ENCODE results near the gene FXYD7. TPM values are rescaled to one million over a fixed set of nuclear protein-coding genes. Genes with fewer than 3 reads are reported as not detected.

FXYD7 gene
- total RNA-seq, 1 experiment from 2014 or later: not detected

DNA sequence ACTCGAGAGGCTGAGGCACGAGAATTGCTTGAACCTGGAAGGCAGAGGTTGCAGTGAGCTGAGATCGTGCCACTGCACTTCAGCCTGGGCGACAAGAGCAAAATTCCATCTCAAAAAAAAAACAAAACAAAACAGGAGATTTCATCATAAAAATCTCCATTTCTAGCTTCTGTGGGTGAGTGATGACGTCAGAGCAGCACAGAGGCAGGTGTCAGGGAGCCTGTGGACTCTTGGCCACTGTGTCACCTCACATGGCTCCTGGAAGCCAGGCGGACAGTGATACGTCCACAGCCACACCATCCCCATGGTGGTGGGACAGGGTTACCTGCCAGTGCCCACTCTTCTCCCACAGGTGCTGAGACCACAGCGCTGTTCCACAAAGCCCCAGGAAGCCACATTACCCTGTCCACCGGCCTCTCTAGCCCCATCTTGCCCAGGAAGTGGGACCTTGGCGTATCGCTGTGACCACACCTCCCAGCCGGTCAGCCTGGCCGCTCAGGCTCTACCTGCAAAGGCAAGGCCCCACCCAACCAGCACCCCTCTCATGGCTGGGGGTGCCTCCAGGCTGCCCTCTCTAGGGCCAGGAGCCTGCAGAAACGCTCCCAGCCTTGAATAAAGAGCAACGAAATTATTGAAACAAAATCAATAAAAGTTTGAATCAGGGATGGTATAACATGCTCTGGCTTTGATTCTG is 29.9 kb upstream of the FXYD7 start:
- CTCF ChIA-PET: interaction anchor here (0.6 to 3.2 kb wide), 5 partner anchors 12 to 45 kb away, joined by 3 to 19 read pairs (median 4); no protein-coding TSS in a partner anchor
- intact Hi-C loops (cut with micrococcal nuclease): no loop called here
- H3K36me3 Mint-ChIP-seq (ENCODE audit: insufficient read depth, unreplicated experiment): no peaks in the 10 kb centered on the region

DNA sequence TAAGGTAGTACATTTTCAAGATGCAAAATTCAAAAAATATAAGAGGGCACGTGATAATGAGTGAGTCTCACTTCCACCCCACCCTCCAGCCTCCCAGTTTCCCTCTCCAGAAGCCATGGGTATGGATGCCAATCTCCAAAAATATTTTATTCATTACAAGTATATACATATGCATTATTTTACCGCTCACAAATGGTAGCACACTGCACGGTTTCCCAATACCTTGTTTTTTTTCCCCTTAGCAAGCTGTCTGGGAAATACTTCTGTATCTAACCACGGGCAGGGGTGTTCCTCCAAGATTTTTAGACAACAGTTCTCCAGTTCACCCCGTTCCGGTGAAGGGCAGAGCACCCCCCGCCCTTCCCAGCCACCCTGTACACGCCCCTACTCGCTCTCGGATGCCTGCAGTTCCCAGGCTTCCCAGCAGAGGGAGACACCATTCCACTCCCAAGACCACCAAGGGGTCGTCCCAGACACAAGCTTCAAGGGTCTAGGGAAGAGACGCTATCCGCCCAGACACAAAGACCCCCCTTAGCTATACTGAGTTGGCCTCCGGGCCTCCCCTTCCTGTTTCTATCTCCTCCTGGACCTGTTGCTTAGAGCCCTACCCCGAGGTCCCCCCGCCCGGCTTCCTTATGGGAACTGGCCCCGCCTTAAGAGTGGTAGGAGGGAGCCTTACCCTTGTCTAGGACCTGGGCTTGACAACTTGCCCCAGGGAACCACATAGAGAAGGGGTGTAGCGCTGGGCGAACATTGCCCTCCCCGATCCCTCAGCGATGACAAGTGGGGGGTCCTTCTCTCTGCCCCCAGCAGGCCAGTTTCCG is 28.5 kb upstream of the FXYD7 start:
- TF ChIP-seq, protein P1, sequence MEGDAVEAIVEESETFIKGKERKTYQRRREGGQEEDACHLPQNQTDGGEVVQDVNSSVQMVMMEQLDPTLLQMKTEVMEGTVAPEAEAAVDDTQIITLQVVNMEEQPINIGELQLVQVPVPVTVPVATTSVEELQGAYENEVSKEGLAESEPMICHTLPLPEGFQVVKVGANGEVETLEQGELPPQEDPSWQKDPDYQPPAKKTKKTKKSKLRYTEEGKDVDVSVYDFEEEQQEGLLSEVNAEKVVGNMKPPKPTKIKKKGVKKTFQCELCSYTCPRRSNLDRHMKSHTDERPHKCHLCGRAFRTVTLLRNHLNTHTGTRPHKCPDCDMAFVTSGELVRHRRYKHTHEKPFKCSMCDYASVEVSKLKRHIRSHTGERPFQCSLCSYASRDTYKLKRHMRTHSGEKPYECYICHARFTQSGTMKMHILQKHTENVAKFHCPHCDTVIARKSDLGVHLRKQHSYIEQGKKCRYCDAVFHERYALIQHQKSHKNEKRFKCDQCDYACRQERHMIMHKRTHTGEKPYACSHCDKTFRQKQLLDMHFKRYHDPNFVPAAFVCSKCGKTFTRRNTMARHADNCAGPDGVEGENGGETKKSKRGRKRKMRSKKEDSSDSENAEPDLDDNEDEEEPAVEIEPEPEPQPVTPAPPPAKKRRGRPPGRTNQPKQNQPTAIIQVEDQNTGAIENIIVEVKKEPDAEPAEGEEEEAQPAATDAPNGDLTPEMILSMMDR (IDR thresholded peaks at IDR 0.05; ENCODE audit: unreplicated experiment): peak; percentile 98
- no peaks in the 10 kb centered on the region for H3K9me3 Mint-ChIP-seq (ENCODE audit: unreplicated experiment)
- peak overlapping the region; percentile 53 for H3K4me3 Mint-ChIP-seq (ENCODE audit: unreplicated experiment)
- peak overlapping the region; percentile 73 for H3K27ac Mint-ChIP-seq (ENCODE audit: low read depth, unreplicated experiment)
- ChIA-PET CTCF (interaction anchor here (0.5 to 6.5 kb wide), 27 partner anchors 10 to 1741 kb away, joined by 3 to 91 read pairs (median 4); partner anchors contain the start of genes CEBPG, FXYD7 and LGI4), POLR2A (interaction anchor here (0.7 to 4.1 kb wide), 6 partner anchors 11 to 47 kb away, joined by 3 to 70 read pairs (median 6); partner anchors contain the start of gene LGI4)
- no peaks in the 10 kb centered on the region for H3K36me3 Mint-ChIP-seq (ENCODE audit: insufficient read depth, unreplicated experiment)
- intact Hi-C loops (cut with micrococcal nuclease): loop anchor here (1.0 kb wide), 1 partner anchor 21 kb away; the partner anchor contains the start of gene LGI4
- peak; percentile 68 for DNase-seq (ENCODE audit: unreplicated experiment)
- H3K4me1 Mint-ChIP-seq (ENCODE audit: insufficient read depth, unreplicated experiment): peaks cover 50% of the 10 kb centered on the region
- H3K27me3 Mint-ChIP-seq (ENCODE audit: insufficient read depth, unreplicated experiment): no peaks in the 10 kb centered on the region
- BruUV-seq (replicated peaks): no TSS peak

More for the DNA sequence above, 29.9 kb upstream of the FXYD7 start:
- Mint-ChIP-seq H3K27ac (ENCODE audit: low read depth, unreplicated experiment) (no peak overlapping the region), H3K27me3 (ENCODE audit: insufficient read depth, unreplicated experiment) (no peaks in the 10 kb centered on the region), H3K9me3 (ENCODE audit: unreplicated experiment) (no peaks in the 10 kb centered on the region), H3K4me3 (ENCODE audit: unreplicated experiment) (no peak overlapping the region), H3K4me1 (ENCODE audit: insufficient read depth, unreplicated experiment) (peaks cover 52% of the 10 kb centered on the region)
- BruUV-seq (replicated peaks): no TSS peak
- POLR2A ChIA-PET: interaction anchor here (7.1 kb wide), 1 partner anchor 15 kb away, joined by 40 read pairs; no protein-coding TSS in a partner anchor
- TF ChIP-seq, protein P1 (IDR thresholded peaks at IDR 0.05; ENCODE audit: unreplicated experiment): no peak
- DNase-seq (ENCODE audit: unreplicated experiment): no peak

DNA sequence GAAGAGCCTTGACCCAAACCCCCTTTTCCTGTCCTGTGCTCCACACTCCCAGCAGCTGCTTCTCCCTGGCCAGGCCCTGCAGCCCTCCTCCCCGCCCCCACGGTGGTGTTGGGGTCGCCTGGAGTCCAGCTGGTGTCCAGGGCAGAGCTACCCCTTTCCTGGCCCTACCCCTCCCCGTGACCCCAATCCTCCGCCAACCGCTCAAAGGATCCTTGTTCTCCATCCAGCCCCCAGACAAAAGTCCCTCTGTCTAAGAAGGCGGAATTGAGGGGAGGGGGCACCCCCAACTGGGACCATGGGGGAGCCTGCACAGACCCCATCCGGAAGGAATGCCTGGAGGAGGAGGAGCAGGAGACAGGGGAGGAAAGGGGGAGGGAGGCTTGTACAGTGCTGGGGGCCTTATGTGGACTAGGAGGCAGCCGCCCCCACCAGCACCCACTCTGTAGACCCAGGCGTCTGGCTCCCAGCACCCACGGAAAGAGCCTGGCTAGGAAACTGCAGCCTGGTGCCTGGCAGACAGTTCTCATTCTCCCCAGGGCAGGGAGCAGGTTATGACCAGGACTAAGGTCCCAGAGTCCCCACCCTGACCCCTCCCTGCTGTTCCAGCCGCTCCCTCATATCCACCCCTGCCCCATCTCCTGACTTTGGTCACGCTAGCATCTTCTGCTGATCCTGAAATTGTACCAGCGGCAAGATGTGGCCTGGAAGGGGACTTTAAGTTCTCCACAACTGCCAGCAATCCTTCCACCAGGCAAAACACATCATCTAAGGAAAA is 27.7 kb upstream of the FXYD7 start, which contains the start of gene FXYD3:
Gene FXYD3 (plus strand): TSS at position 647 of the 775 bp plus-strand sequence. CDS start 3,554 bp downstream, outside the sequence.
- Mint-ChIP-seq H3K27ac (ENCODE audit: low read depth, unreplicated experiment) (peak within 1 kb of the TSS; percentile 73), H3K9me3 (ENCODE audit: unreplicated experiment) (no peaks in the 10 kb centered on the region), H3K27me3 (ENCODE audit: insufficient read depth, unreplicated experiment) (no peaks in the 10 kb centered on the region), H3K4me3 (ENCODE audit: unreplicated experiment) (peak within 1 kb of the TSS; percentile 57), H3K36me3 (ENCODE audit: insufficient read depth, unreplicated experiment) (peaks cover 7% of the 10 kb centered on the region), H3K4me1 (ENCODE audit: insufficient read depth, unreplicated experiment) (peaks cover 46% of the 10 kb centered on the region)
- TF ChIP-seq, protein P1 (IDR thresholded peaks at IDR 0.05; ENCODE audit: unreplicated experiment): no peak
- peak; percentile 42 for DNase-seq (ENCODE audit: unreplicated experiment)
- intact Hi-C loops (cut with micrococcal nuclease): no loop called here
- POLR2A ChIA-PET: interaction anchor here (0.5 to 4.1 kb wide), 14 partner anchors 8 to 423 kb away, joined by 3 to 70 read pairs (median 5); partner anchors contain the start of gene LGI4
- no TSS peak for BruUV-seq (replicated peaks)
- CTCF ChIA-PET: interaction anchor here (0.6 to 6.5 kb wide), 28 partner anchors 9 to 392 kb away, joined by 3 to 91 read pairs (median 4); partner anchors contain the start of genes FXYD7 and LGI4

Measured in MCF 10A (cell line).